Measurements from ENCODE around the gene SYT9. TPM values are rescaled to one million over a fixed set of nuclear protein-coding genes. Genes with fewer than 3 reads are reported as not detected.

SYT9 gene
- total and polyA plus RNA-seq, 10 of the 15 experiments (the other 5 are each of a cell fraction or from before 2014, with no cell fraction given): 0.03 TPM; not detected in 9

- no peak for TF ChIP-seq TCF7 (IDR thresholded peaks at IDR 0.05; ENCODE audit: borderline replicate concordance)
Observed at GRCh38 chr11:7421136-7421535, 169.4 kb downstream of the SYT9 start (continued).

- CTCF ChIA-PET: interaction anchor here (1.3 to 1.9 kb wide), 3 partner anchors 13 to 244 kb away, joined by 3 to 7 read pairs (median 5); no protein-coding TSS in a partner anchor
- Histone ChIP-seq H3K9ac (ENCODE audit: control insufficient read depth, insufficient read depth, low read length) (no peak overlapping the region), H3K4me1 (ENCODE audit: control insufficient read depth, insufficient read depth, low read length) (peaks cover 8% of the 10 kb centered on the region; the same call in 1 of the 2 replicates), H3K79me2 (ENCODE audit: control insufficient read depth, insufficient read depth, low read length) (no peaks in the 10 kb centered on the region), H2AFZ (ENCODE audit: control insufficient read depth, low read depth, low read length) (no peak overlapping the region; the same call in 1 of the 2 replicates), H3K36me3 (ENCODE audit: control insufficient read depth in 2 of 2, insufficient read depth in 2 of 2, low read length in 1 of 2) (no peaks in the 10 kb centered on the region), H3K4me3 (no peak overlapping the region), H3K4me2 (ENCODE audit: control insufficient read depth, insufficient read depth) (0 out of 2 replicates have a peak overlapping the region, but pooled peaks have one; percentile 1), H3K27me3 (replicated peaks in 1 of 2; ENCODE audit: control insufficient read depth in 2 of 2, insufficient read depth in 2 of 2, low read length in 1 of 2) (no peaks in the 10 kb centered on the region), H3K27ac (ENCODE audit: control insufficient read depth, insufficient read depth) (no peak overlapping the region), H3K9me3 (replicated peaks; ENCODE audit: control insufficient read depth, insufficient read depth, low read length) (no peaks in the 10 kb centered on the region), H4K20me1 (ENCODE audit: control insufficient read depth, insufficient read depth) (no peaks in the 10 kb centered on the region)
- in situ Hi-C loops (cut with MboI) (no loop called here), intact Hi-C loops (cut with micrococcal nuclease; ENCODE audit: unreplicated experiment) (no loop called here)
- peak; percentile 89 for ATAC-seq
- SMC1A ChIA-PET (ENCODE audit: uncharacterized antibody, unreplicated experiment): interaction anchor here (1.9 to 3.0 kb wide), 2 partner anchors 20 to 70 kb away, joined by 5 to 9 read pairs; no protein-coding TSS in a partner anchor
- no peak for FAIRE-seq
- 25% methylated on average over 5 of the region's 5 CpGs for WGBS (ENCODE audit: insufficient coverage, insufficient replicate concordance, low lambda C conversion rate, missing lambda C conversion rate)
- TF ChIP-seq NFIC (IDR thresholded peaks at IDR 0.05; ENCODE audit: low read depth, low read length): peak; percentile 32; the same call in 1 of the 2 replicates
- peak; percentile 36; the same call in 1 of the 2 replicates for TF ChIP-seq JUNB (IDR thresholded peaks at IDR 0.05)
- peak in 1 of 2 experiments; percentile 25; a peak in 1 of 4 replicates for TF ChIP-seq BHLHE40 (IDR thresholded peaks at IDR 0.05; ENCODE audit: borderline replicate concordance in 1 of 2, low read depth in 2 of 2, low read length in 1 of 2)
- 0 out of 2 replicates have a peak, but pooled peaks have one; percentile 32 for TF ChIP-seq TCF7 (IDR thresholded peaks at IDR 0.05; ENCODE audit: borderline replicate concordance)
- TF ChIP-seq SPI1 (IDR thresholded peaks at IDR 0.05; ENCODE audit: borderline replicate concordance, insufficient read depth, low read depth, low read length): peak; percentile 72
- TF ChIP-seq RUNX3 (IDR thresholded peaks at IDR 0.05; ENCODE audit: low read length): peak; percentile 65
- TF ChIP-seq NR2F1 (conservative IDR thresholded peaks at IDR 0.05): peak; percentile 76
- no peak for TF ChIP-seq MLLT1 (IDR thresholded peaks at IDR 0.05)
- 0 out of 2 replicates have a peak, but pooled peaks have one; percentile 11 for TF ChIP-seq IRF4 (IDR thresholded peaks at IDR 0.05; ENCODE audit: low read depth, low read length)
- TF ChIP-seq IRF3 (IDR thresholded peaks at IDR 0.05): no peak
- no peak for TF ChIP-seq MYB (IDR thresholded peaks at IDR 0.05; ENCODE audit: borderline replicate concordance, low read depth, low read length)
- TF ChIP-seq MXI1 (IDR thresholded peaks at IDR 0.05; ENCODE audit: low read depth, low read length): no peak
- POLR2A ChIA-PET: interaction anchor here (0.5 kb wide), 1 partner anchor 184 kb away, joined by 3 read pairs; no protein-coding TSS in a partner anchor
- BruUV-seq (replicated peaks): no TSS peak
- DNase-seq (ENCODE audit: low read depth, low spot score): no peak
- RAD21 ChIA-PET (ENCODE audit: unreplicated experiment): interaction anchor here (1.3 kb wide), 1 partner anchor 70 kb away, joined by 3 read pairs; no protein-coding TSS in a partner anchor
Observed at GRCh38 chr11:7422544-7423331, 171.0 kb downstream of the SYT9 start.

All from GM12878 (cell line).